ENCODE results near the gene EMILIN3. TPM values are rescaled to one million over a fixed set of nuclear protein-coding genes. Genes with fewer than 3 reads are reported as not detected.

Gene EMILIN3
- total and polyA plus RNA-seq, 2 of the 8 experiments (the other 6 are each of a cell fraction or from before 2014, with no cell fraction given), result 3.8 to 5.2 TPM

DNA sequence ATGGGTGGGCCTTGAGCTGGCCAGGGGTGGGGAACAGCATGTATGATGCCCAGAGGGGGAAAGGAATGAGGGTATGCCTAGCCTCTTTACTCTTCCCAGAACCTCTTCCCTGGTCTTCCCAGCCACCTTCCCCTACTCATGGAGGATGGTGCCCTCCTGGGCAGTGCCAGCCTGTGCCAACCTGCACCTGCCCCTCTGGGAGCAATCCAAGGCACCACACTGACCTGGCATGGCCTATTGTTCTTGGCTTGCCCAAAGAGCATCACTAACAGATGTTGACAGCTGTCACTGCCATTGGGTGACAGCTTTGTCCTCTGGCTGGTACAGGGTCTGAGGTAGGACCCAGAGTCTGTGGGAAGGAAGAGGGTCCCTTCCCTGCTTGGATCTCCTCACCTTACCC, 13.1 kb downstream of the EMILIN3 start:
- Histone ChIP-seq H3K56ac (replicated peaks; ENCODE audit: insufficient read length, low read depth, low read length) (no peak overlapping the region), H3K4me1 (replicated peaks in 1 of 4; ENCODE audit: control insufficient read depth in 3 of 4, insufficient read depth in 4 of 4, low read length in 3 of 4) (no peaks in the 10 kb centered on the region), H3K18ac (ENCODE audit: extremely low read depth, low read length) (no peak overlapping the region), H2BK15ac (ENCODE audit: low read length) (no peak overlapping the region), H3K4me3 (ENCODE audit: extremely low read depth in 1 of 4, insufficient read depth in 2 of 4, low read depth in 3 of 4, low read length in 4 of 4) (no peak overlapping the region), H3K79me1 (ENCODE audit: low read depth, low read length) (no peaks in the 10 kb centered on the region), H2BK5ac (ENCODE audit: low read depth, low read length) (no peak overlapping the region), H3K27me3 (replicated peaks in 1 of 4; ENCODE audit: control insufficient read depth in 3 of 4, extremely low read depth in 1 of 4, insufficient read depth in 3 of 4, low read length in 3 of 4) (no peaks in the 10 kb centered on the region), H3K79me2 (ENCODE audit: control insufficient read depth in 1 of 2, insufficient read depth in 2 of 2, low read length in 2 of 2) (no peaks in the 10 kb centered on the region), H3K9me3 (ENCODE audit: insufficient read depth in 2 of 2, low read depth in 1 of 2, low read length in 1 of 2) (no peaks in the 10 kb centered on the region), H2BK20ac (ENCODE audit: low read length) (no peak overlapping the region), H2AFZ (ENCODE audit: low read length) (no peak overlapping the region), H2BK120ac (replicated peaks; ENCODE audit: low read depth, low read length) (no peak overlapping the region), H3K36me3 (ENCODE audit: control insufficient read depth in 2 of 4, insufficient read depth in 4 of 4, low read length in 3 of 4) (no peaks in the 10 kb centered on the region), H3K14ac (ENCODE audit: insufficient read length) (no peak overlapping the region), H4K91ac (replicated peaks; ENCODE audit: insufficient read length, low read length) (no peak overlapping the region), H4K5ac (ENCODE audit: insufficient read length, low read depth, low read length) (no peak overlapping the region), H3K4ac (replicated peaks; ENCODE audit: insufficient read length, low read depth, low read length) (no peak overlapping the region), H4K20me1 (replicated peaks in 1 of 2; ENCODE audit: control insufficient read depth in 1 of 2, insufficient read depth in 2 of 2, low read length in 2 of 2) (peaks cover 0 to 1% of the 10 kb centered on the region in 2 experiments), H4K8ac (ENCODE audit: extremely low read depth, insufficient read depth, low read length) (no peak overlapping the region), H2AK5ac (ENCODE audit: low read depth, low read length) (no peak overlapping the region), H3K23ac (ENCODE audit: insufficient read length) (no peak overlapping the region), H2BK12ac (ENCODE audit: low read depth, low read length) (no peak overlapping the region; the same call in 1 of the 2 replicates), H3K9ac (replicated peaks in 1 of 4; ENCODE audit: extremely low read depth in 1 of 4, low read depth in 3 of 4, low read length in 3 of 4) (no peak overlapping the region), H3K4me2 (ENCODE audit: insufficient read depth in 1 of 2, low read depth in 2 of 2, low read length in 2 of 2) (no peak overlapping the region), H3K27ac (ENCODE audit: low read depth, low read length) (no peak overlapping the region), H3K23me2 (ENCODE audit: low read depth, low read length) (no peaks in the 10 kb centered on the region; the same call in 1 of the 2 replicates)
- DNase-seq (ENCODE audit: low read depth in 1 of 2, low spot score in 2 of 2), result no peak
- CTCF ChIA-PET (ENCODE audit: partially characterized antibody), result interaction anchor here (1.0 to 2.3 kb wide), 9 partner anchors 9 to 181 kb away, joined by 3 to 14 read pairs (median 3); no protein-coding TSS in a partner anchor
- FAIRE-seq, result no peak
- no peak for TF ChIP-seq CEBPB (IDR thresholded peaks at IDR 0.05; ENCODE audit: low read depth, low read length)
- TF ChIP-seq RAD21 (IDR thresholded peaks at IDR 0.05 in 1 of 2, conservative IDR thresholded peaks at IDR 0.05 in 1 of 2; ENCODE audit: low read depth in 2 of 2, low read length in 2 of 2), result no peak
- POLR2A ChIA-PET (ENCODE audit: partially characterized antibody), result no interaction called here

All from H1 (cell line).